ENCODE data around the gene ABCC1.

ABCC1 gene

DNA sequence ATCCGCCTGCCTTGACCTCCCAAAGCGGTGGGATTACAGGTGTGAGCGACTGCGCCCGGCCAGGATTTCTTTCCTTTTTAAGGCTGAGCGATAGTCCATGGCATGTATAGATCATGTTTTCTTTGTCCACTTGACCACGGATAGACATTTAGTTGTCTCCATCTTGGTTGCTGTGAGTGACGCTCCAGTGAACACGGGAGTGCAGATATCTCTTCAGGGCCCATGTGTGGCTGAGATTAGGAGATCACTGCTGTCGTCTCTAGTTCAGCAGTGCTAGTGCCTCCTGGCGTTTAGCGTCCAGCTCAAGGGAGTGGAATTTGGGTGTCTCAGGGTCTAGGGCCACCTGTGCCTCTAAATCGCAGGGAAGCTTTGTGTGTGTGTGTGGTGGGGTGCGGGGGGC, 41.5 kb downstream of the ABCC1 start:
- no peak for DNase-seq (ENCODE audit: low read depth in 2 of 2, low spot score in 1 of 2)

DNA sequence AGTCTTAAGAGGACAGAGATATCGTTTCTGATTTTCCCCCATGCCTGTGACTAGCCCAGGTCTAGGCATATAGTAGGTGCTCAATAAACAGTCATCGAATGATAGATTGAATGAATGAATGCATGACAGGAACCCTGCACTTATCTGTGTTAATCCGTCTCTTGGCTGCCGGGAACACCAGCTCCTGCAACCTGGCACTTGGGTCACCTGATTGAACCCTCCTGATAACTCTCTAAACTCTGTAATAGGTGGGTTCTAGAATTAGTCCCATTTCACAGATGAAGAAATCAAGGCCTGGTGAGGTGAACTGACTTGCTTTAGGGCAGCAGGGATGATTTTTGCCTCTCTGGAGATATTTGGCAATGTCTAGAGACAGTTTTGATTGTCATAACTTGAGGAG, 43.7 kb downstream of the ABCC1 start:
- no peak for DNase-seq (ENCODE audit: low read depth in 2 of 2, low spot score in 1 of 2)

DNA sequence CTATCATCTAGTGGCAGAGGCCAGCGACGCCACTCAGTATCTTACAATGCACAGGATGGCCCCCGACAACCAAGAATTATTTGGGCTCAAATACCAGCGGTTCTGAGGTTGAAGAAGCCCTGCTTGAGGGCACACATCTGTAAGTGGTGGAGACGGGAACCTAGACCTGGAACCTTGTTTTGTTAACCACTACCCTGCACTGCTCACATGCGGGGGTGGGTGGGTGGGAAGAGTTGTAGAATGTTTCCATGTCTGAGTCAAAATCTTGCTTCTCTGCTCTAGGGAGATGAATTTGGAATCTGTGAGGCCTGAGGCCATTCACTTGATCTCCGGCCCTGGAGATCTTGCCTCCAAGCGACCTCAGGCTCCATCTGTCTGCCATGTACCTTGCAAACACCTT, 44.1 kb downstream of the ABCC1 start:
- no peak for DNase-seq (ENCODE audit: low read depth in 2 of 2, low spot score in 1 of 2)

DNA sequence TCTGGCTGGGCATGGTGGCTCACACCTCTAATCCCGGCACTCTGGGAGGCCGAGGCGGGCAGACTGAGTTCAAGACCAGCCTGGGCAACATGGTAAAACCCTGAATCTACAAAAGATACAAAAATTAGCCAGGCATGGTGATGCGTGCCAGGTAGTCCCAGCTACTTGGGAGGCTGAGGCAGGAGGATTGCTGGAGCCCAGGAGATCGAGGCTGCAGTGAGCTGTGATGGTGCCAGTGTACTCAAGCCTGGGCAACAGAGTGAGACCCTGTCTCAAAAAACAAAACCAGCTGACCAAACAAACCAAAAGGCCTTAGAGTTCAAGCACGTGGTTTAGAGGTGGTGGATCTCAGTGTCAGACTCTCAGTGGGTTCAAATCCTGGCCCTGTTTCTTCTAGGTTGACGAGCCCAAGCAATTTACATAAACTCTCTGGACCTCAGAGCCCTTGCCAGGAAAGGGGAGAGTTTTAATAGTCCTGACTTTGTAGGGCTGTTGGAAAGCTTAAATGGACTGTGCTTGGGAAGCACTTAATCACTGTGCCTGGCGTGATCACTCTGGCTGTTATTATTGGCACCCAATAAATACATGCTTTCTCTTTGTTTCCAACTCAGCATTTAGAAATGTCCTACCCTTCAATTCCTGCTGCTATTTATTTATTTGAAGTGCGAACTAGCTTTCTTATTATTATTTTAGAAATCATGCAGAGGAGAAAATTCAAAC, 44.7 kb downstream of the ABCC1 start:
- no peak for DNase-seq (ENCODE audit: low read depth in 2 of 2, low spot score in 1 of 2)

DNA sequence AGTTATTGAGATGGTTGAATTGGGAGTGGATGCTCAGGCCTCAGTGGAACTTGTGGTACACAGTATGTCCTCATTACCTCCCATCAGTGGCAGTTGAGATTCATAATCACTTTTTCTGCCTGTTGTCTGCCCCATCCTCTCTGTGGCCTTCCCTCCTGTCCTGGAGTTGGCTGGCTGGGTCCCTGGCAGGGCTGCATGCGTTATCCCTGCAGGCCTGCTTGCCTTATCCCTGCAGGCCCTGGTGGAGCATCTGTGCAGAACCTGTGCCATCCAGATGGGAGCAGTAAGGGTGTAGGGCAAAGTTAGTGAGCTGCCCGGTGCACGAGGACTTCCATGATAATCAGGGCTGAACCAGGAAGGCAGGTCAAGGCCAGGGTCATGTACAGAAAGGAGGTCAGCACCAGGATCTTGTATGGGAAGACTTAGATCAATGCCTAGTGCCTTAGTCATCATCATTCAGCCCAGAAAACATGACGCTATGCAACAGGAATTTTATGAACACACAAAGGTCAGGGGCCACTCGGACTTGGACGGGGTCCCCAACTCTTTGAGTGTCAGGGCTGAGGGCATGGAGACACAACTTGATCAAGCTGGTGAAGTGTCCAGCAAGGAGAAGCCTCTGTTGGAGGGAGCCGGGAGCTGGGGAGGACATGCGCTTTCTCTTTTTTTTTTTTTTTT, 47.2 kb downstream of the ABCC1 start:
- DNase-seq (ENCODE audit: low read depth in 2 of 2, low spot score in 1 of 2) = no peak

DNA sequence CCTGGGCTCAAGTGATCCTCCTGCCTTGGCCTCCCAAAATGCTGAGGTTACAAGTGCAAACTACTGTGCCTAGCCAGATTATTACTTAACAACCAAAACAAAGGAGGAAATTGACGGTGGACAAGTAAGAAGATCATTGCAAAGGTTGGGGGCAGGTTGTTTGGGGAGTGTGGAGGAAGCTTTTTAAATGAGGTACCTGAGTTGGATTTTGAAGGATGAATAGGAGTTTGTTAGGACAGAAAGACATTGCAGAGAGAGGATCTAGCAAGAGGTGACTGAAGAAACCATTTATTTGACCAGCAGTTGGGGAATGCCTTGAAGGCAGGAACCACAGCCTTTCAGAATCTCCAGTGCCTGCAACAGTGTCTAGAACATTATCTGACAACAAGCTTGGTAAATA, 51.3 kb downstream of the ABCC1 start:
- no peak for DNase-seq (ENCODE audit: low read depth in 2 of 2, low spot score in 1 of 2)

DNA sequence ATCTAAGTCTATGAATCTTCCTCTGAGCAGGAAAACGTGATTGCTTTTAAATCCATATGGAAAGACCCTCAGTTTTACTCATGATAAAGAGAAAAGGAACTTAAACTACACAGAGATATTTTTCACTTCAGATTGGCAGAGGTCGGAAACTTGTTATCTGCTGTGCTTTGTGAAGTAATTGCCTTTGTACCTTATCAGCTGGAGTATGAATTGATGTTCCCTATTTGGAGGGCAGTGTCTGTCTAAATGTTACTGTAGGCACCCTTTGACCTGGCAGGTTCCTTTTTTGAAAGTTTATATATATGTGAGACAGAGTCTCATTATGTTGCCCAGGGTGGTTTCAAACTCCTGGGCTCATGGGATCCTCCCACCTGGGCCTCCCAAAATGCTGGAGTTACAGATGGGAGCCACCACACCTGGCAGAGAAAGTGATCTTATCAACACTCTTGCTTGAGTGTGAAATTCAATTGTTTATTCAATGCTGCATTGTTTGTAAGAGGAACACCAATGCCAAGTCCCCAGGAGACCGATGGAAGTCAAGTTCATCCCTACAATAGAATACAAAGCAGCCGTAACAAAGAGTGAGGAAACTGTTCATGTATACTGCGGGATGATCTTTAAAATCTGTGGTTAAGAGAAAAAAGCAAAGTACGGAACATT, 52.3 kb downstream of the ABCC1 start:
- DNase-seq (ENCODE audit: low read depth in 2 of 2, low spot score in 1 of 2) = no peak

DNA sequence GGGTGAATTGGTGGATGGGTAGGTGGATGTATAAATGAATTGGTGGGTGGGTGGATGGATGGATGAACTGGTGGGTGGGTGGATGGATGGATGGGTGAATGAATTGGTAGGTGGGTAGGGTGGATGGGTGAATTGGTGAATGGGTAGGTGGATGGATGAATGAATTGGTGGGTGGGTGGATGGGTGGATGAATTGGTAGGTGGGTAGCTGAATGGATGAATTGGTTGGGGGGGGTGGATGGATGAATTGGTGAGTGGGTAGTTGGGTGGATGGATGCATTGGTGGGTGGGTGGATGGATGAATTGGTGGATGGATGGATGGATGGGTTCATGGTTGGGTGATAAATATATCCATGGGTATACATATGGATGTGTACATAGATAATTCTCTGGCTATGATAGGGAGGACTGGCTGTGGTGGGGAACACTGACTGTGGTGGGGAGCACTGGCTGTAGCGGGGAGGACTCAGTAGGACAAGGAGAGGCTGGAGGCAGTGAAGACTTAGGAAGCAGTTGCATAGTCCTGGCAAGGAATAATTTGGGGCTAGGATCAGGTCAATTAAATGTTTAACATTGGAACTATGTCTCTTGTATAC, 54.4 kb downstream of the ABCC1 start:
- no peak for DNase-seq (ENCODE audit: low read depth in 2 of 2, low spot score in 1 of 2)

DNA sequence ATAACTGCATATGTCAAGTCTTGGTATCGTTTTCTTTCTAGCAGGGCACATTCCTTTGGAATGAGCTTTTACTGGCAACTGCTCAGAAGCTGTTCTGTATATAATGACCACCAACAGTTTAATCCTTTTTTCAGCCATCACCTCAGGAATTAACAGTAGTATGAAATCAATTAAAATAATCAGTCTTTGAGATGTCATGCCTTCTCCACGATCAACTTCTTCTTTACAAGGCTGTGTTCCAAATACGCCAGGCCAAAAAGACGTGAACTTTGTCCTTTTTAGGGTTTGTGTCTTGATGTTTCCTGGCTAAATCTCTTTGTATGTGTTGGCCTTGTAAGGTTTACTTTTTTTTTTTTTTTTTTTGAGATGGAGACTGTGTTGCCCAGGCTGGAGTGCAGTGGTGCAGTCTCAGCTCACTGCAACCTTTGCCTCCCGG, 54.9 kb downstream of the ABCC1 start:
- DNase-seq (ENCODE audit: low read depth in 2 of 2, low spot score in 1 of 2) = no peak

DNA sequence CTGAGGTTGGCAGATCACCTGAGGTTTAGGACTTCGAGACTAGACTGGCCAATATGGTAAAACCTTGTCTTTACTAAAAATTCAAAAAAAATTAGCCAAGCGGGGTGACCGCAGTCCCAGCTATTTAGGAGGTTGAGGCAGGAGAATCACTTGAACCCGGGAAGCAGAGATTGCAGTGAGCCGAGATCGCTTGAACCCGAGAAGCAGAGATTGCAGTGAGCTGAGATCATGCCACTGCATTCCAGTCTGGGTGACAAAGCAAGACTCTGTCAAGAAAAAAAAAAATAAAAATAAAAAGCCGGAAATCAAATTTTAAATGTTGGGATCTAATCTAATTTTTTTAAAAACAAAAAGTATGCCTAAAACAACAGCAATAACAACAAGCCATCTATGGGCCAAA, 56.3 kb downstream of the ABCC1 start:
- DNase-seq (ENCODE audit: low read depth in 2 of 2, low spot score in 1 of 2) = no peak

DNA sequence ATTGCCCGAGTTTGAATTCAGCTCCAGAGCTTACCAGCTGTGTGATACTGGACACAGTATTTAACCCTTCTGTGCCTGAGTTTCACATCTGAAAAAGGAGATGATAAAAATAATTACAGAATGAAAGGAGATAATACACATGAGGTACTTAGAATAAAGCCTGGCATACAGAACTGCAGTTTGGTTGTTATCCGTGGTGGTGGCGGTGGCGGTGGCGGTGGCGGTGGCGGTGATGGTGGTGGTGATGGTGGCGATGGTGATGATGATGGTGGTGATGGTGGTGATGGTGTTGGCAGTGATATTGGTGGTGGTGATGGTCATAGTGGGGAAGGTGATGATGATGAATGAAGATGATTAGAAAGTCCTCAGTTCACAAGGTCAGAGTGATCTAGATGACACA, 57.2 kb downstream of the ABCC1 start:
- no peak for DNase-seq (ENCODE audit: low read depth in 2 of 2, low spot score in 1 of 2)

DNA sequence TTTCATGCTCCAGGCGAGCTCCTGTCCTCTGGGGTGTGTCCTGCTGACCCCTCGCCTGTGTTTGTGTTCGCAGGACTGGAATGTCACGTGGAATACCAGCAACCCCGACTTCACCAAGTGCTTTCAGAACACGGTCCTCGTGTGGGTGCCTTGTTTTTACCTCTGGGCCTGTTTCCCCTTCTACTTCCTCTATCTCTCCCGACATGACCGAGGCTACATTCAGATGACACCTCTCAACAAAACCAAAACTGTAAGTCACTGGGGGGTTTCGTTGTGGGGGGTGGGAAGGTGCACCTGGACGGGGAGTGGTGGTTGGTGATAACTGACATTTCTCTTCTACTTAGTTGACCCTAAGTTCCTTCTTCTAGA, 58.3 kb downstream of the ABCC1 start:
- DNase-seq (ENCODE audit: low read depth in 2 of 2, low spot score in 1 of 2) = no peak

DNA sequence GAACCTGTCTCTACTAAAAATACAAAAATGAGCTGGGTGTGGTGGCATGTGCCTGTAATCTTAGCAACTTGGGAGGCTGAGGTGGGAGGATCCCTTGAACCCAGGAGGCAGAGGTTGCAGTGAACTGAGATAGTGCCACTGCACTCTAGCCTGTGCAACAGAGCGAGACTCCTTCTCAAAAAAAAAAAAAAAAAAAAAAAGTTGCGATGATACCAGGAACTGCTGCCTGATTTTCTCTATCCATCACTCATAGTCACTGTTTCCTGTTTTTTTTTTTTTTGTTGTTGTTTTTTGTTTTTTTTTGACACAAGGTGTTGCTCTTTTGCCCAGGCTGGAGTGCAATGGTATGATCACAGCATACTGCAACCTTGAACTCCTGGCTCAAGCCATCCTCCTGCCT, 59.2 kb downstream of the ABCC1 start:
- DNase-seq (ENCODE audit: low read depth in 2 of 2, low spot score in 1 of 2) = no peak

DNA sequence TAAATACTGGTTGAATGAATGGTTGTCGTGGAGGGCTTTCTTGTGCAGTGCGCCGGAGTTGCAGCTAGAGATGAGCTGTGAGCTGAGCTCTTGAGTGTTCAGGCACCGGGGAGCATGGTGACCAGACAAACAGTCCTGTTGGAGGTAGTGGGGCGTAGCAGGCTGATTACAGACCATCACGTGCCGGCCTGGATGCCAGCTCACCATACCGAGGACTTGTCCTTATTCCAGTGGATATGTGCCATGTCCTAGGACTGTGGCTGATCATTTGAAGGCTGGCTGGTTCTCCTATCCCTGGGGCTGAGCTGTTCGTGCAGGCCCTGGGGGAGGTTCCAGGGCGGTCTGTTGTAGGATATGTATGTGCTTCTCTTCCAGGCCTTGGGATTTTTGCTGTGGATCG, 60.0 kb downstream of the ABCC1 start:
- no peak for DNase-seq (ENCODE audit: low read depth in 2 of 2, low spot score in 1 of 2)

DNA sequence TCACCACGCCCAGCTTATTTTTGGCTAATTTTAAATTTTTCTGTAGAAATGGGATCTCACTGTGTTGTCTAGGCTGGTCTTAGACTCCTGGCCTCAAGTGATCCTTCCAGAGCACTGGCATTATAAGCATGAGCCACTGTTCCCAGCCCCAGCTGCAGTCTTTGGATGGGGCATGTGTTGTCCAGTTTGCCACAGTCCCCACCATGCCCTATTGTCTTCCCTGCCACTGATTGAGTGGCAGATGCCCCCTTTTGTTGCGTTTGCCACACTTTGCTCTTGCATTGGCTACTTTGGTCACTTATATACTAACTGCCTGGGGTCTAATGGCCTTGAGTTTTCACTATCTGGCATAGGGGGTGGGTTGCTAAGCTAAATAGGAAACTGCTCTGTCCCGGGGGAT, 60.8 kb downstream of the ABCC1 start:
- no peak for DNase-seq (ENCODE audit: low read depth in 2 of 2, low spot score in 1 of 2)

DNA sequence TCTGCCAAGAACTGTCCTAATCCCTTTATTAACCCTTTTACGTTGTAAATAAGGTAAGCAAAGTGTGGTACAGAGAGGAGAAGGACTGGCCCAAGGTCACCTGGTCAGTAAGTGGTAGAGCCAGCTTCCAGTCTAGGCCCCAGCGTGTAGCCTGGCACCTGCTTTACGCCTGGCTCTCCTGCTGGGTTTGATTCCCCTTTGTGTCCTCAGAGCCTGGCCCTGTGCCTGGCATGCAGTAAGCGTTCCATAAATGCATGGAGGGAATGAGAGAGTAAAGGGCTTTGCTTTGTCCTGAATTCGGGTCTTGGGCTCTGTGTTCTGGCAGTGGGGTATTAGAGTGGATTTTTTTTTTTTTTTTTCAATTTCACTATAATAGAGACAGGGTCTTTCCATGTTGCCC, 62.7 kb downstream of the ABCC1 start:
- no peak for DNase-seq (ENCODE audit: low read depth in 2 of 2, low spot score in 1 of 2)

DNA sequence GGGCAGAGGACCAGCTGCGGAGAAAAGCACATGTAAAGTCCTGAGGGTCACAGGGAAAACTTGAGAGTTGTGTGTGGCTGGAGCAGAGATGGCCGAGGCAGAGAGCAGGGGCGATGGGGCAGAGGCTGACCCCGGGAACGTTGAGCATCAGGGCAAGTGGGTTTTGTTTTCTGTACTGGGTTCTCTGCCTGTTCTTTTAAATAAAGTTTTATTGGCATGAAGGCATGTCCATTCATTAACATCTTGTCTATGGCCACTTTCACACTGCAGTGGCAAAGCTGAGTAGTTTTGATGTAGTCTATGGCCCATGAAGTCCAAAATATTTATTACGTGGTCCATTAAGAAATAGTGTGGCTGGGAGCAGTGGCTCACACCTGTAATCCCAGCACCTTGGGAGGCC, 64.4 kb downstream of the ABCC1 start:
- DNase-seq (ENCODE audit: low read depth in 2 of 2, low spot score in 1 of 2) = no peak

DNA sequence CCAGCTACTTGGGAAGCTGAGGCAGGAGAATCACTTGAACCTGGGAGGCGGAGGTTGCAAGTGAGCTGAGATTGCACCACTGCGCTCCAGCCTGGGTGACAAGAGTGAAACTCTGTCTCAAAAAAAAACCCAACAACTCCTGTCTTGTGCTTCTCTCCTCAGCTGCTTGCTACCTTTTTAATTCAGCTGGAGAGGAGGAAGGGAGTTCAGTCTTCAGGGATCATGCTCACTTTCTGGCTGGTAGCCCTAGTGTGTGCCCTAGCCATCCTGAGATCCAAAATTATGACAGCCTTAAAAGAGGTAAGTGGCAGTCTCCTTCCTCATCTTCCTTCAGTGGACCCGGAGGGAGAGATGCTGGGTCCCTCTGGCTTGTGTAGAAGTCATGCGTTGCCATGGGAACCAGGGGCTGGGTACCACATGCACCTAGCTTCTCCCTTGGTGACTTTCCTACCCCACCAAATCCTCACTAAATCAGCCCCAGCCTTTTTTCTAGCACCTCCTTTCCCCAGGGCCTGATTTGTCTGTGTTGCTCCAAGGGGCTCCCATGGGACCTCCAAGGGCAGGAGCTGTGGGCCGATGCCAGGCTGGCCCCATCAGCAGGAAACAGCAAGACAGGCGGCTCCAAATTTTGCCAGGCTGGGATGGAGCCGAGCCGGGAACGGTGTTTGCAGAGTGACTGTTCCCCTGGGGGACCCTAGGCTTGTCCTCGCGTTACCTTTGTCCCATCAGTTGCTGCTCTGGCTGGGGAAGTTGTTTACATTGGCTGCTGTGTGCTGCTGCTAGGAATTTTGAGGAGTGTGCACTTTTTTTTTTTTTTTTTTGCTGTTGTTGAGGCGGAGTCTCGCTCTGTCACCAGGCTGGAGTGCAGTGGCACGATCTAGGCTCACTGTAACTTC, 65.2 kb downstream of the ABCC1 start:
- DNase-seq (ENCODE audit: low read depth in 2 of 2, low spot score in 1 of 2) = no peak

DNA sequence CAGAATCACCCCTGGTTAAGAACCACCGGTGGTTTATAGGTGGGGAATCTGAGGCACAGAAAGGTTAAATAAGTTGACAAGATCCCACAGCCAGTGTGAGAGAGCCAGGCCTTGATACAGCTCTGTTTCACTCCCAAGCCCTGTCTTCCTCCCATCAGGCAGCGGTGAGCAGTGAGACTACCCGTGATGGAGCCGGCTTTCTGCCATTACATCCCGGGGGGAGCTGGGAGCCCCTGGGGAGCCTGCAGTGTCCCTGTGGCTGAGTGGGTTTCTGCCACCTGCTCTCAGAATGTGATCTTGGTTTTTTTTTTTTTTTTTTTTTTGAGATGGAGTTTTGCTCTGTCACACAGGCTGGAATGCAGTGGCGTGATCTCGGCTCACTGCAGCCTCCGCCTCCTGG, 66.4 kb downstream of the ABCC1 start:
- no peak for DNase-seq (ENCODE audit: low read depth in 2 of 2, low spot score in 1 of 2)

DNA sequence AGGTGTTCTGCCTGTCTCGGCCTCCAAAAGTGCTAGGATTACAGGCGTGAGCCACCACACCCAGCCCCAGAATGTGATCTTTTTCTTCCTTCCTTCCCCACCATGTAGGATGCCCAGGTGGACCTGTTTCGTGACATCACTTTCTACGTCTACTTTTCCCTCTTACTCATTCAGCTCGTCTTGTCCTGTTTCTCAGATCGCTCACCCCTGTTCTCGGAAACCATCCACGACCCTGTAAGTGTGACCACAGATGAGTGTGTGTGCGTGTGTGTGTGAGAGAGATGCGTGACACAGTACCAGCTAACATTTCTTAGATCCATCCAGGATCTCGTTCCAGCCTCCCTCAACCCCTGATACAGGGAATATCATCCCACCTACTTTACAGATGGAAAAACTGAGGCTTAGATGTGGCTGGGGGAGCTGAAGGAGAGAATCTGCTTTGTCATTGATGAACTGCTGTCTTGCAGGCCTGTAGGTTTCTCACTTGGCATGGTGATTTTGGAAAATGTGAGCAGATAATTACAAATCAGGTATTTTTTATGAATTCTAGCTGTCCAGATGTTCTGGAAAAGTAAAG, 67.1 kb downstream of the ABCC1 start:
- no peak for DNase-seq (ENCODE audit: low read depth in 2 of 2, low spot score in 1 of 2)

DNA sequence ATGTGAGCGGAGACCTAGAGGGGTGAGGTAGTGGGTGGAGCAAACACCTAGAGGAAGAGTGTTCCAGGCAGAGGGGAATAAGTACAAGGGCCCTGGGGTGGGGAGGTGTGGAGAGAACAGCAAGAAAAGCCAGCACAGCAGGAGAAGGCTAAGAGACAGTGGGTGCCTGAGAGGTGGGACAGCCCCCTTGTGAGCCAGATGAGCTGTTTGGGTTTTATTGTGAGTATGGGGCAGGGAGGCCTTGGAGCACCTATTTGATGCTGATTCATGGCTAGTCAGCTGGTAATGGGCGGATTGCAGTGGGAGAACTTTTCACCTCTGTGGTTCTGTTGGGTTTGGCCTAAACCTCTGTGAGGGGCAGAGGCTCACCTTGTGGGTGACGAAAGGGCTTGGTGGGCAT, 68.4 kb downstream of the ABCC1 start:
- no peak for DNase-seq (ENCODE audit: low read depth in 2 of 2, low spot score in 1 of 2)
